ENCODE data around the gene VPS50.

The VPS50 gene

DNA sequence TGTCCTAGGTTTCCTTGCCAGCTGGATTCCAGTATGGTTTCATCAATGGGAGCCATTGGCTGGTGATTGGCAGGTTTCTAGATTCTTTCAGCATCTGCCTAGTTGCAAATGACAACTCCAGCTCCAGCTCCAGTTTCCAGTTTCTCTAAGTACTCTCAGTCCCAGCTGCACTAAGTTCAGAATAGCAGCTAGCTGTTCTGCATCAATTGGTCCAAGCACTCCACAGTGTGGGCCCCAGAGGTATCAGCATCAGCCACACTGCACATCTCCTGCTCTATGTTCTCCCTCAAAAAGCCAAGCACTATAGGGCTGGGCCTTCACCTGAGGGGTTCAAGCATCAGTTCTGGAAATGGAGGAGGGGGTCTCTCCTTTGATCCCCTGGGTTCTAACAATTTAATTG is 143.4 kb downstream of the VPS50 start:
- ATAC-seq (replicated peaks): peak in 1 of 2 donors; percentile 39
- Mint-ChIP-seq H3K9me3 (peaks cover 0 to 2% of the 10 kb centered on the region in 2 donors), H3K27me3 (peaks cover 5 to 6% of the 10 kb centered on the region in 2 donors), H3K27ac (no peak overlapping the region), H3K4me3 (no peak overlapping the region), H3K4me1 (peaks cover 9 to 20% of the 10 kb centered on the region in 2 donors), H3K36me3 (no peaks in the 10 kb centered on the region)
- DNase-seq: no peak

DNA sequence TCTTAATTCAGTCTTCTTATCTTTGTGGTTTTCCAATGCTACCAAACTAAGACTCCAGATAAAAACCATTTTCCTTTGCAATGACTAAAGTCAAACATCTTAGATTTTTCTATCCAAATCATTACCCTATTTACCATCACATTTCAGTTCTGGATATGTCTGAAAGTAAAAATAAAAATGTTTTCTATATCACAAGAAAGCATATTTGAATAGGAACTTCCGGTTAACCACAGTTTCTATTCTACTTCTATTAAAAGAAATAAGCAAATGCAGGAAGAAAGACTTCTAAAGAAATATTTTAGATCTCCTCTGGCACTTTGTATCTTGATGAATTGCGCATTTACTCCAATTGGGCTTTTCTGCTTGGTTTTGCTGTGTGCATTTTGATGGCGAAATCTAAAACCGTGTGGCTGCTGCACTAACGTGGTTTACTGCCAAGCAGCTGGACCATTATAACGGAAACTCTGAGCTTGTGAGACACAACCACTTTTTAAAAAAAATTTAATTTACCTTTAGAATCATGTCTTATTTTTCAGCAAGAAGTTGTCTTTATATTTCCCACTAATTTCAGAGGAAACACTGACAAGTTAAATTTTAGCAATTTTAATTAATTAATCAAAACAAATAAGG is 146.1 kb downstream of the VPS50 start:
- Mint-ChIP-seq H3K9me3 (peaks cover 0 to 2% of the 10 kb centered on the region in 2 donors), H3K4me3 (peak overlapping the region in 1 of 2 donors; percentile 25), H3K27ac (no peak overlapping the region), H3K36me3 (no peaks in the 10 kb centered on the region), H3K4me1 (peaks cover 9 to 20% of the 10 kb centered on the region in 2 donors), H3K27me3 (peaks cover 0 to under 1% of the 10 kb centered on the region in 2 donors)
- DNase-seq (no peak), ATAC-seq (replicated peaks) (no peak)

DNA sequence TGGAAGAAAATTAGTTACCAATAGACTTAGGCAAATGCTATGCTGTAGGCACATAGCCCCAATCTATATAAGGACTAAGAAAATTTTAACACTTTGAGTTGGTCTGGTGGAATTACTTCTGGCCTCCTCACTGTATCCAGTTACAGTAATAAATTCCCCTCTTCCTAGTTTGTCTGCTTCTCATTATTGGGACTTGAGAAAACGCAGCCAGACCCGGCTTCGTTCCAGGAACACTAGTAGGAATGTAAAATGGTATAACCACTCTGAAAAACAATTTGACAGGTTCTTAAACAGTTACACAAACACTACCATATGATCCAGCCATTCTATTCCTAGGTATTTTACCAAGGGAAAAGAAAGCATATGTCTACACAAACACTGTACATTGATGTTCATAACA is 150.2 kb downstream of the VPS50 start:
- DNase-seq (no peak), ATAC-seq (replicated peaks) (no peak)
- Mint-ChIP-seq H3K4me3 (no peak overlapping the region), H3K4me1 (peaks cover 4 to 11% of the 10 kb centered on the region in 2 donors), H3K27ac (no peak overlapping the region), H3K36me3 (no peaks in the 10 kb centered on the region), H3K9me3 (peaks cover 0 to 2% of the 10 kb centered on the region in 2 donors), H3K27me3 (peaks cover 6 to 17% of the 10 kb centered on the region in 2 donors)

DNA sequence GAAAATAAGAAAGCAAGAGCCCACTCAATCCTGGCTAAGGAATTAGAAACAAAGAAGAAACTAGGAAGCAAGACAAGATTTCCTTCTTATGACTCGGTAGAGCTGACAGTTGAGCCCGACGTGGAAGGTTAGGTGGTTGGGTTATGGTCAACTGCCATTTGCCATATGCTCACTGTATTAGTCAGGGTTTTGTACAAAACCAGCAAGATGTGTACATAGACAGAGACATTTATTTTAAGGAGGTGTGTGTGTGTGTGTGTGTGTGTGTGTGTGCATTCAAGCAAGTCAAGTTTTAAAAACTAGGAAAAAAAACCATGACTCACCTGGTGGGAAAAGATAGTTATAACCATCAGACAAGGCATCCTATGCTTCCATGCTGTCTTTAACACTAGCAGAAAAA is 158.5 kb downstream of the VPS50 start:
- Mint-ChIP-seq H3K9me3 (no peaks in the 10 kb centered on the region), H3K4me1 (no peaks in the 10 kb centered on the region), H3K27me3 (peaks cover 10 to 20% of the 10 kb centered on the region in 2 donors), H3K36me3 (no peaks in the 10 kb centered on the region), H3K4me3 (no peak overlapping the region), H3K27ac (no peak overlapping the region)
- no peak for ATAC-seq (replicated peaks)
- DNase-seq: no peak

DNA sequence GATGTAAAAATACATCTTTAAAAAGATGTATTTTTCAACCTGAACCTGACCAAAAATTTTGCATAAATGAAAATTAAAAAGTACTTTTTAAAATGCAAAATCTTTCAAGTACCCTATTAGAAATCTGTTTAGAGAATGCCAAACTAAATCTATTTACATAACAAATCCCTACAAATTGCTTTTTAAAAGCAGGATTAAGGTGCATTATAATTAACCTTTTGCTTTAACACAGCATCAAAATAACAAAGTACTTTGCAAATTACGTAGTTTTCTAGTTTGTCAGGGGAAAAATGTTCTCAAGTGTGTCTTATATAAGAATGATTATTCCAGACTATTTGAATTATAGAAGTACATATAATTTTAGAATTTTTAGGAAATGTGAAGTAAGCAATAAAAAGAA is 160.8 kb downstream of the VPS50 start:
- no peak overlapping the region for H3K27ac Mint-ChIP-seq
- DNase-seq (no peak), ATAC-seq (replicated peaks) (no peak)
- no peaks in the 10 kb centered on the region for H3K4me1 Mint-ChIP-seq
- peaks cover 4 to 7% of the 10 kb centered on the region in 2 donors for H3K27me3 Mint-ChIP-seq
- no peaks in the 10 kb centered on the region for H3K9me3 Mint-ChIP-seq
- no peaks in the 10 kb centered on the region for H3K36me3 Mint-ChIP-seq
- no peak overlapping the region for H3K4me3 Mint-ChIP-seq

DNA sequence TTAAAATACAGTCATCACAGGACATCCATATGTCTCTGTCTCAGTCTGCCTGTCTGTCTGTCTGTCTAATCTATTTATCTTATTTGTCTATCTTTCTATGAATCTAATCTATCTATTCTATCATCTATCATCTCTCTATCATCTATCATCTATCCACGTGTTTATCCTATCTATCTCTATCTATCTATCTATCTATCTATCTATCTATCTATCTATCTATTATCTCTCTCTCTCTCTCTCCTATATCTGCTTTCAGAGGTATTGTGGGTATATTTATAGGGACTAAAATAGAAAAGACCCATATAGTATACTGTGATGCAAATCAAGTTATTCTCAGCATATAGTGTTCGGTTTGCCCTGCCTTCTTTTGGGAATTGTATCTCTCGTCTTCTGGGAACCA is 167.5 kb downstream of the VPS50 start:
- ATAC-seq (replicated peaks) (no peak), DNase-seq (no peak)
- H3K27me3 Mint-ChIP-seq: peaks cover 4 to 6% of the 10 kb centered on the region in 2 donors
- no peak overlapping the region for H3K4me3 Mint-ChIP-seq
- H3K27ac Mint-ChIP-seq: no peak overlapping the region
- no peaks in the 10 kb centered on the region for H3K9me3 Mint-ChIP-seq
- H3K36me3 Mint-ChIP-seq: no peaks in the 10 kb centered on the region
- H3K4me1 Mint-ChIP-seq: no peaks in the 10 kb centered on the region

DNA sequence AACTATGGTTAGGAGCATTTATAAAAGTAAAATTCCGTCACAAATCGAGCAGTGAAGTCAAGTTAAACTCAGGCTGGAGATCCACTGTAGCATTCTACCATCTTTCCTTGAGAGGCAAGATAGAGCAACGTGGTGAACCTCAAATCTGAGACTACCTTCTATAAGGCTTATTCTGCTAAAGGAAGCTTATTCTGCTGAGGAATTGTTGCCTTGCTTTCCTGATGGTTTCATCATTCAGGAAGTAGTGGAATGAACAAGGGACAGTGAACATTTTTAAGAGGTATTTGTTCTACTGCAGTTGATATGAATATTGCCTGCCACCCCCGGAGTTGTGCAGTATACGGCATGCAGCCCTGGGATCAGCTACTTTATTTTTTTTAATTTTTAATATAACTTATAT is 170.8 kb downstream of the VPS50 start:
- Mint-ChIP-seq H3K4me1 (no peaks in the 10 kb centered on the region), H3K27me3 (no peaks in the 10 kb centered on the region), H3K27ac (no peak overlapping the region), H3K4me3 (no peak overlapping the region), H3K36me3 (no peaks in the 10 kb centered on the region), H3K9me3 (peaks cover 4 to 8% of the 10 kb centered on the region in 2 donors)
- no peak for ATAC-seq (replicated peaks)
- DNase-seq: no peak

DNA sequence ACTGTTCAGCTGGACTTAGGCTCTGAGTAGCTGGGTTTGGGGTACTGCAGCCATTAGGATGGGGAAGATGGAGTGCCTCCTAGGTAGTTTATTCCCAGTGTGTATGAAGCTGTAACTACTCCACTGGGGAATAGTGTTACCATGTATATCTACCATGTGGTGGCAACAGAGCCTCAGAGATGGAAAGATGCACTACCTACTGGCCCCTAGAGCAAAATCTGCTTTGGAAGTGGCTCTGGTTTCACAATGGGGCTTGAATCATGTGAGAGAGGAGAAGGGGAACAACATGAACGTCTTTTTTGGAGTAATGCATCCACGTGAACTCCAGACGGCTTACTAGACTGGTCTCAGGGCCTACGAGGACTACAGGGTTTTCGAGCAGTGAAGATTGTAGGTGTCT is 175.1 kb downstream of the VPS50 start:
- no peak for ATAC-seq (replicated peaks)
- Mint-ChIP-seq H3K9me3 (peaks cover 4 to 8% of the 10 kb centered on the region in 2 donors), H3K36me3 (no peaks in the 10 kb centered on the region), H3K27ac (no peak overlapping the region), H3K4me3 (no peak overlapping the region), H3K4me1 (no peaks in the 10 kb centered on the region), H3K27me3 (peaks cover 0 to 4% of the 10 kb centered on the region in 2 donors)
- no peak for DNase-seq

DNA sequence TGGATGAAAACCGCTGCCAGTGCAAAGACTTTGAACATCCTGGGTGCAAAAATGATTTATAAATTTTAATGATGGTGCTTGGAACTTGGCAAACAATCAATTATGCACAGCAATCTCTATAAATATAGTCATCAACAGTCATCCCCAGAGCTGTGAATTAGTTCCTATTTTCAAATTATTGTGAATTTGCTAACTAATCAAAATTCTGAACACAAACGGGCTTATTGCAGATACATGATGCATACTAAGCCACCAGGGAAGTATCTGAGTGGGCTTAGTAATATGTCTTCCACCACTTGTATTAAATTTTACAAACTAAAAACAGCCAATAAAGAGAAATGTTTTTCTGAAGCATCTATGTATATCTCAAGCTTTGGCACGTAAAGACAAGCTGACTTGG is 177.2 kb downstream of the VPS50 start:
- H3K9me3 Mint-ChIP-seq: peaks cover 4 to 8% of the 10 kb centered on the region in 2 donors
- no peak for DNase-seq
- H3K4me3 Mint-ChIP-seq: no peak overlapping the region
- H3K27ac Mint-ChIP-seq: no peak overlapping the region
- no peak for ATAC-seq (replicated peaks)
- H3K36me3 Mint-ChIP-seq: no peaks in the 10 kb centered on the region
- peaks cover 0 to 4% of the 10 kb centered on the region in 2 donors for H3K27me3 Mint-ChIP-seq
- H3K4me1 Mint-ChIP-seq: no peaks in the 10 kb centered on the region
